ENCODE data around the gene ARHGAP9.

Gene ARHGAP9

GRCh38 chr12:57474430-57474829 is 5.2 kb downstream of the ARHGAP9 start:
- H3K4me3 ChIP-seq (ENCODE audit: low read depth, low read length), result no peak overlapping the region
- TF ChIP-seq CTCF (conservative IDR thresholded peaks at IDR 0.05; ENCODE audit: low read depth, low read length), result no peak
- no peak for DNase-seq (ENCODE audit: low read depth)

- no peak for DNase-seq (ENCODE audit: low read depth)
- H3K4me3 ChIP-seq (ENCODE audit: low read depth, low read length), result no peak overlapping the region
- TF ChIP-seq CTCF (conservative IDR thresholded peaks at IDR 0.05; ENCODE audit: low read depth, low read length), result no peak
These were observed 5.8 kb downstream of the ARHGAP9 start for GRCh38 chr12:57473886-57474285.

- no peak for DNase-seq (ENCODE audit: low read depth)
- no peak overlapping the region for H3K4me3 ChIP-seq (ENCODE audit: low read depth, low read length)
- no peak for TF ChIP-seq CTCF (conservative IDR thresholded peaks at IDR 0.05; ENCODE audit: low read depth, low read length)
These were observed 6.3 kb downstream of the ARHGAP9 start for GRCh38 chr12:57473392-57473791.

- no peak overlapping the region for H3K4me3 ChIP-seq (ENCODE audit: low read depth, low read length)
- DNase-seq (ENCODE audit: low read depth), result no peak
- no peak for TF ChIP-seq CTCF (conservative IDR thresholded peaks at IDR 0.05; ENCODE audit: low read depth, low read length)
These were observed 7.3 kb downstream of the ARHGAP9 start for GRCh38 chr12:57472391-57472790.

- no peak for DNase-seq (ENCODE audit: low read depth)
- no peak for TF ChIP-seq CTCF (conservative IDR thresholded peaks at IDR 0.05; ENCODE audit: low read depth, low read length)
- H3K4me3 ChIP-seq (ENCODE audit: low read depth, low read length), result no peak overlapping the region
These were observed 8.0 kb downstream of the ARHGAP9 start for GRCh38 chr12:57471661-57472060.

- H3K4me3 ChIP-seq (ENCODE audit: low read depth, low read length), result no peak overlapping the region
- no peak for DNase-seq (ENCODE audit: low read depth)
- no peak for TF ChIP-seq CTCF (conservative IDR thresholded peaks at IDR 0.05; ENCODE audit: low read depth, low read length)
These were observed 8.6 kb downstream of the ARHGAP9 start for GRCh38 chr12:57470970-57471656.

- no peak overlapping the region for H3K4me3 ChIP-seq (ENCODE audit: low read depth, low read length)
- TF ChIP-seq CTCF (conservative IDR thresholded peaks at IDR 0.05; ENCODE audit: low read depth, low read length), result no peak
- no peak for DNase-seq (ENCODE audit: low read depth)
These were observed 9.2 kb downstream of the ARHGAP9 start for GRCh38 chr12:57470286-57470969.

All from choroid plexus epithelial cell (primary cell).